NOMO-1 treated with DMSO at 0.1 percent for 48 hours (cell line): ENCODE measurements around the gene DESI2.
A peak's percentile ranks its signal among the peaks of the same experiment; 100 is the strongest.

Experiments
- DNase-seq: peaks from one replicate; lab custom pipeline; 2025; ENCODE audit not compliant: unreplicated experiment; lab: John Stamatoyannopoulos, UW

Gene DESI2

GRCh38 chr1:244652623-244653438 is at the start of gene DESI2:
Gene DESI2, plus strand, starts transcription at chr1:244653126. Its CDS starts 188 bp downstream, at chr1:244653314.
- DNase-seq: peak; percentile 98

- peak; percentile 43 for DNase-seq
These were observed 49.4 kb upstream of the DESI2 start for GRCh38 chr1:244603498-244603897.

GRCh38 chr1:244605835-244606370 is 47.0 kb upstream of the DESI2 start:
- DNase-seq: no peak

- DNase-seq: no peak
These were observed 38.7 kb upstream of the DESI2 start for GRCh38 chr1:244614113-244614836.

GRCh38 chr1:244614879-244615278 is 38.0 kb upstream of the DESI2 start:
- no peak for DNase-seq

- DNase-seq: no peak
These were observed 37.6 kb upstream of the DESI2 start for GRCh38 chr1:244615301-244615700.

GRCh38 chr1:244626709-244627108 is 26.2 kb upstream of the DESI2 start:
- no peak for DNase-seq

GRCh38 chr1:244628789-244629188 is 24.1 kb upstream of the DESI2 start:
- DNase-seq: no peak

GRCh38 chr1:244633140-244633539 is 19.8 kb upstream of the DESI2 start:
- DNase-seq: no peak

- no peak for DNase-seq
These were observed 18.4 kb upstream of the DESI2 start for GRCh38 chr1:244634546-244634945.

- DNase-seq: no peak
These were observed 16.3 kb upstream of the DESI2 start for GRCh38 chr1:244636488-244637259.

GRCh38 chr1:244639561-244639960 is 13.4 kb upstream of the DESI2 start:
- no peak for DNase-seq

- no peak for DNase-seq
These were observed 12.0 kb upstream of the DESI2 start for GRCh38 chr1:244640917-244641316.

GRCh38 chr1:244642526-244642925 is 10.4 kb upstream of the DESI2 start:
- no peak for DNase-seq

GRCh38 chr1:244642988-244643387 is 9.9 kb upstream of the DESI2 start:
- DNase-seq: no peak

GRCh38 chr1:244645414-244645813 is 7.5 kb upstream of the DESI2 start:
- no peak for DNase-seq

- DNase-seq: no peak
These were observed 7.0 kb upstream of the DESI2 start for GRCh38 chr1:244645890-244646289.

GRCh38 chr1:244647819-244648218 is 5.1 kb upstream of the DESI2 start:
- no peak for DNase-seq

GRCh38 chr1:244651956-244652622 is 837 bp upstream of the DESI2 start:
- peak; percentile 33 for DNase-seq

- DNase-seq: peak; percentile 15
These were observed 647 bp downstream of the DESI2 start for GRCh38 chr1:244653439-244654107.
